Subcutaneous adipose tissue (tissue), 4 donors: ENCODE data around the gene CPN1. TPM values are rescaled to one million over a fixed set of nuclear protein-coding genes. Genes with fewer than 3 reads are reported as not detected.

Experiments used
- CTCF ChIP-seq: fragments of 450-650 bp; IDR thresholded peaks from one replicate; pipeline ENCODE4 v1.5.1; 2016; ENCODE audit warnings: low read depth, mild to moderate bottlenecking, control low read depth, antibody characterized with exemption, moderate library complexity
- total RNA-seq, 4 donors: library from RNA; depleted of rRNA; stranded (reverse); fragments of >200 nt; gene quantifications; one replicate each; pipeline ENCODE4 v1.1.0, GENCODE V29; 2016

The CPN1 gene
- total RNA-seq, 4 donors from 2014 or later = not detected

GRCh38 chr10:100046021-100046486 lies 35.6 kb downstream of the CPN1 start:
- TF ChIP-seq CTCF = no peak

- no peak for TF ChIP-seq CTCF
Observed at GRCh38 chr10:100045592-100045991, 36.1 kb downstream of the CPN1 start.

GRCh38 chr10:100043796-100044195 lies 37.9 kb downstream of the CPN1 start:
- TF ChIP-seq CTCF = no peak

- TF ChIP-seq CTCF = no peak
Observed at GRCh38 chr10:100043344-100043743, 38.3 kb downstream of the CPN1 start.

- no peak for TF ChIP-seq CTCF
Observed at GRCh38 chr10:100041306-100042002, 40.2 kb downstream of the CPN1 start.

GRCh38 chr10:100038561-100039071 lies 43.1 kb downstream of the CPN1 start:
- TF ChIP-seq CTCF = no peak

- TF ChIP-seq CTCF = no peak
Observed at GRCh38 chr10:100037758-100038315, 43.8 kb downstream of the CPN1 start.
